Ammon's horn (tissue), 1 donor: Measurements from ENCODE around the gene NTMT1.
"Not testable (repeated sequence)": the region's sequence is repeated elsewhere in the genome, so short reads cannot be mapped to it uniquely, and the experiment has no call there.

ENCODE experiments used
- DNase-seq: peaks from one replicate; pipeline ENCODE4 v3.0.0-alpha.2; 2016; ENCODE audit warnings: low spot score

NTMT1 gene

GRCh38 chr9:129654554-129655040, 28.6 kb downstream of the NTMT1 start:
- no peak for DNase-seq

GRCh38 chr9:129655154-129655553, 29.2 kb downstream of the NTMT1 start:
- DNase-seq = no peak

DNA sequence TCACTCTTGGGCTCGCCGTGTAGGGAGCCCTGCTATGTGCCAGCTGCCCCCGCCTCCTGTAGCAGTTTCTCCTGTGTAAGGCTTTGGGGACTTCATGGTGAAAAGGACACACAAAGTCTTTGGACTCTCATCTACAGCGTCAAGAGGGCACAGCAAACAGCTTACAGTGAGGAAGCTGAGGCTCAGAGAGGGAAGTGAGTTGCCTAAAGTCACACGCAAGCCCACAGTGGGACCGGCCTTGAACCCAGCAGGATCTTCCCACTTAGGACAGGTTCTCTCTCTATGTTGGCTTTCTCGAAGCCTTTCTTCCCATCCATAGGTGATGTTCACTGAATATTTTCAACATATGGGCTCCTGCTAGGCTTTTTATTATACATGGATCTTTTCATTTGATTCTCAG, 29.7 kb downstream of the NTMT1 start:
- no peak for DNase-seq

GRCh38 chr9:129656795-129657390, 30.9 kb downstream of the NTMT1 start:
- no peak for DNase-seq

- no peak for DNase-seq
Measured at GRCh38 chr9:129661029-129661428, 35.1 kb downstream of the NTMT1 start.

DNA sequence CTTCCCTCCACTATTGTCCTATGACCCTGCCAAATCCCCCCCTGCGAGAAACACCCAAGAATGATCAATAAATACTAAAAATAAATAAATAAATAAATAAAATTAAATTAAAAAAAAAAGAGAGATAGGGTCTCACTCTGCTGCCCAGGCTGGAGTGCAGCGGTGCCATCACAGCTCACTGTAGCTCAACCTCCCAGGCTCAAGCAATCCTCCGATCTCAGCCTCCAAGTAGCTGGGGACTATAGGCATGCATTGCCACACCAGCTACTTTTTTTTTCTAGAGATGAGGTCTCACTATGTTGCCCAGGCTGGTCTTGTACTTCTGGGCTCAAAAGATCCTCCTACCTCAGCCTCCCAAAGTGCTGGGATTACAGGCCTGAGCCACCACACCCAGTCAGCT, 36.3 kb downstream of the NTMT1 start:
- DNase-seq = not testable (repeated sequence)

DNA sequence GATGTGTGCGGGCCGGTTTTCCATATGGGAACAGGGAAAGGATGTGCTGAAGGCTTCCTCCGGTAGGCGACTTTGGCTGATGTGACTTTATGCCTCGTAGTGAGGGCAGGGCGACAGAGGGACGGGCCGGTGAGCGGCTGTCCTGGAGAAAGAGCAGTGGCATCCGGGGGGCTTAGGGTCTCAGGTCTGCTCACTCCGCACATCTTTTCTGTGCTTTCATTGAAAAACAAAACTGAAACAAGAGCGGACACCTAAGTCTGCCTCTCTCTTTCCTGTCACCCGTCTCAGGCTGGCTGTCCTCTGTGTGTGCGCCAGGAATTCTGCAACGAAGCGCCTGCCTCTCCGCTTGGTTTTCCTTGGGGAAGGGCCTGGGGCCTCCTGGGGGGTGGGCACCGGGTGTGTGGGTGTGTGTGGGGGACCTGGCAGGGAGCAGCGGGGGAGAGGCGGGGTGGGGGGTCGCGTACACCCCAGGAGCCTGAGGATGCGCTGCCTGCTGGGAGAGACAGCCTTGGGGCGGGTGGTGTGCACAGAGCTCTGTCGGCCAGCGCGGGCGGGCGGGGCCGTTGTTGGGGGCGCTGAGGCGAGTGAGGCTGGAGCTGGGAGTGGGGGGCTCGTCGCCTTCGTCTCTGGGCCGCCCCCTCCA, 38.9 kb downstream of the NTMT1 start:
- no peak for DNase-seq

DNA sequence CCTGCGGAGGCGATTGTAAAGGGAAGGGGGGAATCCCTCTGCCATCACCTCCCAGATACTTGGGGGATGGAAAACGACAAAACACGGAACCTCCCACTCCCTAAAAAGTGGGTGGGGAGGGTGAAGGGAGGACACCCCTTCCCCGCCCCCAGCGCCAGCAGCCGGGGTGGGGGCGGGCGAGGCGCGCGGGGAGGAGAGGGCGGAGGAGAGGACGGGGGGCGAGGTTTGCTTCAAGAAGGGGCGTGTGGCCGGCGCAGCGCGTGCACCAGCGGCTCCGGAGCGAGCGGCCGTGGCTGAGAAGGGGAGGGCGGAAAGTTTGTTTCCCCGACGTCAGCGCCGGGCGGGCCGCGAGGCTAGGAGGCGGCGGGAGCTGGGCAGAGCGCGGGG, 39.4 kb downstream of the NTMT1 start, which contains the start of gene PRRX2:
Gene PRRX2, plus strand, starts transcription at position 259 of the 387 bp plus-strand sequence. CDS start 221 bp downstream, outside the sequence.
- no peak for DNase-seq

GRCh38 chr9:129665814-129666520, 40.0 kb downstream of the NTMT1 start:
- no peak for DNase-seq

DNA sequence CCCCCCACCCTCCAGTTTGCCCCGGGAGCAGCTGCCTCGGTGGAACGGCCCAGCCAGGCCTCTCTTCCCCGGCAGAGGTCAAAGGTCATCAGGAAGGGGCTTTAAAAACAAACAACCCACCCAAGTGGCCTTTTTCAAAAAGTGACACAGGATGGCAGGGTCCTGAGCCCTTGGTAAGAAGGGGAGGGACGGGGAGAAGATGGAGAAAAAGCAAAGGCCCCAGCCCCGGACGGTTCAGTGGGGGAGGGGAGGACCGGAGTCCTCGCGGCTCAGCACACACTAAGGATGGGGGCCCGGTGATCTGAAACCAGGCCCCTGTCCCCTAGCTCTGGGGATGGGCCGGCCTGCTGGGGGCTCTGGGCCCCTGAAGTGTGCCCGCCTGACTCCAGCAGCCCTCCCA, 40.6 kb downstream of the NTMT1 start:
- DNase-seq = no peak

DNA sequence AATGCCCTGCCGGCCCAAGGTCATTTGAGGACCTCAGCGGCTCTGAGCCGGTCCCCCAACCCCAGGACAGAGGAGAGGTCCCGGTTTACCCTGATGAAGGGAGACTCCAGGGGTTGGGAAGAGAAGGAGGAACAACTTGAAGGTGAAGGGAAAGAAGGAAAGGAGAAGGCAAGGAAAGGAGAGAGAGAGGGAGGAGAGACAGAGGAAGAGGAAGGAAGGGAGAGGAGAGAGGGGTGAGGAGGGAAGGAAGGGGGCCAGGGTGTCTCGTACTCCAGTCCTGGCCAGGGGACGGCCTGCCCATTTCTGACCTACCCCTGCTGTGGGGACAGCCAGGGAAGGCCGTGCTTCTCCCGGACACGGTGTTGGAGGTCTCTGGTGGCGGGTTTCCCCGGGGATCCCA, 41.4 kb downstream of the NTMT1 start:
- DNase-seq = no peak

- DNase-seq = no peak
Measured at GRCh38 chr9:129667850-129668249, 41.9 kb downstream of the NTMT1 start.

- DNase-seq = no peak
Measured at GRCh38 chr9:129669141-129669718, 43.3 kb downstream of the NTMT1 start.

DNA sequence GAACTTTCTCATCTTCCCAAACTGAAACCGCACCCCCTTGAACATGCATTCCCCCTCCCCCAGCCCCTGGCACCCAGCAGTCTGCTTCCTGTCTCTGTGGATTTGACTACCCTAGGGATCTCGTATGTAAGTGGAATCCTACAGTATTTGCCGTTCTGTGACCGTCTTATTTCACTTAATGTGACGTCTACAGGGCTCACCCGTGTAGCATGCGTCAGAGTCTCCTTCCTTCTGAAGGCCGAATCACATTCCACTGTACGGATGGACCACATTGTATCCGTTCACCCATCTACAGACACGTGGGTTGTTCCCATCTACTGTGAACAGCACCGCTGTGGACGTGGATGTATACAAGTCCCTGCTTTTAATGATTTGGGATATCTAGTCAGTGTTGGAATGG, 44.0 kb downstream of the NTMT1 start:
- DNase-seq = no peak

GRCh38 chr9:129671065-129671464, 45.1 kb downstream of the NTMT1 start:
- DNase-seq = no peak

DNA sequence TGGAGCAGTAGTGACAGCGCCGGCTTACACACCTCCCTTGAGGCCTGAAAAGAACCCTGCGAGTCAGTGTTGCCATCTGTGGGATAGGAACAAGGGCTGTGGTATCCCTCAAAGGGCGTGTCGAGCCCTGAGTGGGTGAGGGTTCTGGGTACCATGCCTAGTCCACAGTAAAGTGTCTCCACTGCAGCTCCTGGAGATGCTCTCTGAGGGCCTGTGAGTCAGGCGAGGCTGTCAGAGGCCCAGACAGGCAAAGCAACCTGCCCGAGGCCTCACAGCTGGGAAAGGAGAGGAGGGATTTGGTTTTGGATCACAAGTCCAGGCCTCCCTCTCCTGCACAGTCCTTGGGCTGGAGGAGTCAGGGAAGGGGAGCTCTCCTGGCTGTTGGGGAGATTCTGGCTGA, 45.6 kb downstream of the NTMT1 start:
- DNase-seq = no peak

GRCh38 chr9:129672702-129673101, 46.7 kb downstream of the NTMT1 start:
- no peak for DNase-seq

GRCh38 chr9:129673602-129674001, 47.6 kb downstream of the NTMT1 start:
- no peak for DNase-seq

GRCh38 chr9:129674229-129674628, 48.3 kb downstream of the NTMT1 start:
- no peak for DNase-seq

DNA sequence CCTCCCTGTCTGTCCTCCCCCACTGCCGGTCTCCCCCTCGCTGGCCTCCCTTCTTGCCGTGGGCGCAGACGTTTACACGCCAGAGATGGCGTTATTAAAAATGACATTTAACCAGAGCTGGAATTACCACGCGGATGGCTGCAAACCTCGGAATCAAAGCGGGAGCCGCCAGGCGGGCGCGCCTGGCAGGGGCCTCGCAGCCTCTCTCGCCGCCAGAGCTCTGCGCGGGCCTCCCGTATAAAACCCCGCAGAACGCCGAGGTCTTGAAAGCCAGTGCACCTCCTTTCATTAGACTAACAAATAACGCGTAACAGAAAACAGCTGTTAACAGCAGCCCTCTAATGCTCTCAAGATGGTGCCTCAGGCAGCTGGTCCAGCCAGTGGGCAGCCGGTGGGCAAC, 49.7 kb downstream of the NTMT1 start:
- no peak for DNase-seq

GRCh38 chr9:129676287-129676686, 50.3 kb downstream of the NTMT1 start:
- DNase-seq = no peak

DNA sequence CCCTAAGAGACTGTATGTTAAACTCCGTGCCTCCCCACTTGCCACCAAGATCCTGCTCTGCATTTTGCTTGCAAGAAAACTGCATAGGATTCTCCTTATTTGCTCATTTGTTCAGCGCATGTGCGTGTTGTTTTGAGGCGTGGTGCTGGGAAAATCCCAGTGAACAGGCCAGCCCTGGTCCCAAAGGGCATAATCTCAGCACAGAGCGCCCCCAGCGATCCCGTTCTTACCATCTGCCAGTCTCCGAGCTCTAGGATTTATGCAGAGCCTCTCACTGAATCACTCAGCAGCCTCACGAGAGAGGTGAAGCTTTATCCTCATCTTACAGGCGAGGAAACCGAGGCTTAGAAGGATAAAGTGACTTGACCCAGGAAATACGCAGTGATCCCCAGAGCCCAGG, 51.0 kb downstream of the NTMT1 start:
- DNase-seq = no peak

DNA sequence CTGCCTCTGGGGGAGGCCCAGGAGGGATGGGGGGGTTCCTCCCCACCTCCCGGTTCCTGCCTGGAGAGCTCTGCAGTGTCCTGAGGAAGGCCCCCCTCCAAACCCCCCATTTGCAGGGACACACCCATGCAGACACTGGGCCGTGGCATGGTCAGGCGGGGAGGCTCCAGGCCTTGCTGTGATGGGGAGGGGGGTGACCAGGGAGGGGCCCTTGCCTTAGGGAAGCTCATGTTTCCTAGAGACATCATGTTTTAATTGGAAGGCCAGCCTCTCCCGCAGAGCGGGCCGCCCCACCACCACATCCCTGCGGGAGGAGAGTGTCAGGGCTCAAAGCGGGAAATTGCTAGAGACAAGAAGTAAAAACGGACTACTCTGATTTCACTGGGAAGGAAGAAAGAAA, 51.5 kb downstream of the NTMT1 start:
- no peak for DNase-seq
